Measurements from ENCODE around the gene INTU. TPM values are rescaled to one million over a fixed set of nuclear protein-coding genes. Genes with fewer than 3 reads are reported as not detected.

Gene INTU
- total RNA-seq, 1 experiment from 2014 or later, result 10.7 TPM

DNA sequence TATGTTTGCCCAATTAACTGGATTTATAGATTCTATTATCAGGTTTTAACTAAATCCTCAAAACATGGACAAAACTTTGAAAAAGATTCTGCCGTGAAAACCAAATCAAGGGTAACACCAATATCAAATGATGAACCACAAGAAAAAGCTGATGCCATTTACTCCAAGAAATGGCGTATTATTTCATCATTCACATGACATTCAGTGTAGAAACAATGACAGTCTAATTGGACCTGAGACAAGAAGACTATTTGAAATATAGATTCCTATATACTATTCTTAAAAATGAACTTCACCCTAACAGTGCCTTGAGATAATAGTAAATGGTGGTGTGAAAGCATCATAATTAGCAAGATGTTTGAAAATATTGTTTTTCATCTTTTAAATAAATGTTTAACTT, 102.2 kb downstream of the INTU start:
- Histone ChIP-seq H2BK15ac (ENCODE audit: low read depth, low read length) (no peak overlapping the region), H3K4ac (ENCODE audit: low read depth, low read length) (no peak overlapping the region), H3K4me1 (ENCODE audit: insufficient read depth, low read length) (no peaks in the 10 kb centered on the region), H3K79me2 (ENCODE audit: insufficient read depth, low read length) (no peaks in the 10 kb centered on the region), H3K23ac (ENCODE audit: insufficient read length, low read depth, low read length) (no peak overlapping the region), H3K27ac (ENCODE audit: insufficient read length, low read depth, low read length) (no peak overlapping the region), H3K9me3 (ENCODE audit: control insufficient read depth, low read depth, low read length) (no peaks in the 10 kb centered on the region), H3K4me2 (ENCODE audit: insufficient read depth, insufficient read length, low read length) (no peak overlapping the region), H3K27me3 (ENCODE audit: insufficient read depth, low read length) (no peaks in the 10 kb centered on the region), H3K9ac (ENCODE audit: extremely low read depth, insufficient read length, low read length) (no peak overlapping the region), H2BK12ac (ENCODE audit: insufficient read length, low read depth, low read length) (no peak overlapping the region), H4K91ac (ENCODE audit: insufficient read length, low read depth, low read length) (no peak overlapping the region), H4K20me1 (ENCODE audit: control insufficient read depth, insufficient read depth, insufficient read length) (no peaks in the 10 kb centered on the region), H3K23me2 (ENCODE audit: insufficient read length, low read depth, low read length, poor library complexity, severe bottlenecking) (no peaks in the 10 kb centered on the region), H4K8ac (replicated peaks; ENCODE audit: insufficient read length, low read depth, low read length) (no peak overlapping the region), H3K18ac (ENCODE audit: insufficient read length, low read depth, low read length) (no peak overlapping the region), H3K79me1 (ENCODE audit: insufficient read depth, low read depth, low read length, poor library complexity, severe bottlenecking) (no peaks in the 10 kb centered on the region), H3K56ac (ENCODE audit: insufficient read length, low read depth, low read length) (no peak overlapping the region), H3K14ac (ENCODE audit: insufficient read depth, low read length) (no peak overlapping the region), H2BK20ac (ENCODE audit: low read depth, low read length, poor library complexity, severe bottlenecking) (no peak overlapping the region), H2AFZ (ENCODE audit: low read length) (no peak overlapping the region), H3T11ph (ENCODE audit: low read length) (no peak overlapping the region), H2AK5ac (ENCODE audit: insufficient read length, low read length) (no peak overlapping the region), H2BK5ac (ENCODE audit: insufficient read length, low read length) (no peak overlapping the region), H2BK120ac (ENCODE audit: low read depth, low read length, poor library complexity, severe bottlenecking) (no peak overlapping the region), H4K5ac (ENCODE audit: insufficient read length, low read depth, low read length) (no peak overlapping the region)
- DNase-seq, result no peak
- Mint-ChIP-seq H3K36me3 (ENCODE audit: insufficient read depth in 1 of 3, low read depth in 3 of 3) (peaks cover 0 to 2% (median 0%) of the 10 kb centered on the region in 3 experiments; a peak in 2 of 7 replicates), H3K4me1 (peaks cover 3 to 4% of the 10 kb centered on the region in 2 experiments; a peak in 2 of 4 replicates), H3K9me3 (no peaks in the 10 kb centered on the region), H3K27me3 (ENCODE audit: low read depth) (no peaks in the 10 kb centered on the region), H3K27ac (no peak overlapping the region), H3K4me3 (no peak overlapping the region)
- TF ChIP-seq, protein P1, sequence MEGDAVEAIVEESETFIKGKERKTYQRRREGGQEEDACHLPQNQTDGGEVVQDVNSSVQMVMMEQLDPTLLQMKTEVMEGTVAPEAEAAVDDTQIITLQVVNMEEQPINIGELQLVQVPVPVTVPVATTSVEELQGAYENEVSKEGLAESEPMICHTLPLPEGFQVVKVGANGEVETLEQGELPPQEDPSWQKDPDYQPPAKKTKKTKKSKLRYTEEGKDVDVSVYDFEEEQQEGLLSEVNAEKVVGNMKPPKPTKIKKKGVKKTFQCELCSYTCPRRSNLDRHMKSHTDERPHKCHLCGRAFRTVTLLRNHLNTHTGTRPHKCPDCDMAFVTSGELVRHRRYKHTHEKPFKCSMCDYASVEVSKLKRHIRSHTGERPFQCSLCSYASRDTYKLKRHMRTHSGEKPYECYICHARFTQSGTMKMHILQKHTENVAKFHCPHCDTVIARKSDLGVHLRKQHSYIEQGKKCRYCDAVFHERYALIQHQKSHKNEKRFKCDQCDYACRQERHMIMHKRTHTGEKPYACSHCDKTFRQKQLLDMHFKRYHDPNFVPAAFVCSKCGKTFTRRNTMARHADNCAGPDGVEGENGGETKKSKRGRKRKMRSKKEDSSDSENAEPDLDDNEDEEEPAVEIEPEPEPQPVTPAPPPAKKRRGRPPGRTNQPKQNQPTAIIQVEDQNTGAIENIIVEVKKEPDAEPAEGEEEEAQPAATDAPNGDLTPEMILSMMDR (conservative IDR thresholded peaks at IDR 0.05), result no peak
- WGBS (ENCODE audit: extremely low coverage, insufficient read length, low lambda C conversion rate), result no CpG with 5 or more reads among the region's 2 CpGs

All from H9 (cell line).